Hepatic stellate cell (primary cell): ENCODE data around the gene LAMC3.
A peak's percentile ranks its signal among the peaks of the same experiment; 100 is the strongest.
"Not testable (repeated sequence)": the region's sequence is repeated elsewhere in the genome, so short reads cannot be mapped to it uniquely, and the experiment has no call there.

Experiments used
- DNase-seq: peaks from one replicate; pipeline ENCODE4 v3.0.0; 2011; ENCODE audit warnings: low spot score

LAMC3 gene

DNA sequence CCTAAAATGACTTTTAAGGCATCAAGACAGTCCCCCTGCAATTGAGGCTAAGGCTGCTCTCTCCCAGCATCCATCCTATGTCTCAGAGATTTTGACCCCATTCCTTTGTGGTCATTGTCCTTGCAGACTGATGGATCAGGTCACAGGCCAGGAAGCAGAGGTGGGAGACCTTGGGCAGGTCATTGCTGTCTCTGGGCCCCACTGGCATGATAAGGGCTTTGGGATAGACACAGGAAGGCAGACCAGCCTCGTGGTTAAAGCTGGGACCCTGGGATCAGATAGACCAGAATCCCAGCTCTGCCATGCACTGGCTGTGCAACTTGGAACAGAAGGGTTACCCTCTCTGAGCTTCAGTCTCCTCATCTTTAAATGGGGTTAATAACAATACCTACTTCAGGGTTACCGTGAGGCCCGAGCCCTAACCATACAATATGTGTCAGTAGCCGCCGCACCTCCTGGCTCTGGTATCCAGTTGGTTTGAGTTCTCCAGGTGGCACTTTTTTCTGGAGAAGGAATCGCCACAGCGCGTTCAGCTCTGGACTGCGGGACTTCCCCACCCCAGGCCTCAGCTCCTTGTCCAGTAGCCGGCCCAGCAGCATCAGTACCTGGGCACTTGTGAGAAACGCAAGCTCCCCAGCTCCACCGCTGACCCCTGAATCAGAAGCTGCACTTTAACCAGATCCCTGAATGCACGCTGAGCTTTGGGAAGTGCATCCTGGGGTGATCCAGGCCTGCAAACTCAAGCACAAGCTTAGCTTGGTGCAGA, 21.4 kb downstream of the LAMC3 start:
- no peak for DNase-seq

GRCh38 chr9:131031005-131031641, 22.1 kb downstream of the LAMC3 start:
- DNase-seq: no peak

GRCh38 chr9:131031642-131032005, 22.6 kb downstream of the LAMC3 start:
- no peak for DNase-seq

DNA sequence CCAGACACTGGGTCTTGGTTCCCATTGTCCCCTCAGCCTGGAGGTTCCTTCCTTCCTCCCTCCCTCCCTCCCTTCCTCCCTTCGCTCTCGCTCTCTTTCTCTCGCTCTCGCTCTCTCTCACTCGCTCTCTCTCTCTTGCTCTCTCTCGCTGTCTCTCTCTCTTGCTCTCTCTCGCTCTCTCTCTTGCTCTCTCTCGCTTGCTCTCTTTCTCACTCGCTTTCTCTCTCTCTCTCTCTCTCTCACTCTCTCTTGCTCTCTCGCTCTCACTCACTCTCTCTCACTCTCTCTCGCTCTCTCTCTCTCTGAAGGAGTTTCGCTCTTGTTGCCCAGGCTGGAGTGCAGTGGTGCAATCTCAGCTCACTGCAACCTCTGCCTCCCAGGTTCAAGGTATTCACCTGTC, 23.4 kb downstream of the LAMC3 start:
- DNase-seq: no peak

GRCh38 chr9:131033269-131034224, 24.6 kb downstream of the LAMC3 start:
- DNase-seq: no peak

GRCh38 chr9:131034268-131034667, 25.3 kb downstream of the LAMC3 start:
- DNase-seq: no peak

DNA sequence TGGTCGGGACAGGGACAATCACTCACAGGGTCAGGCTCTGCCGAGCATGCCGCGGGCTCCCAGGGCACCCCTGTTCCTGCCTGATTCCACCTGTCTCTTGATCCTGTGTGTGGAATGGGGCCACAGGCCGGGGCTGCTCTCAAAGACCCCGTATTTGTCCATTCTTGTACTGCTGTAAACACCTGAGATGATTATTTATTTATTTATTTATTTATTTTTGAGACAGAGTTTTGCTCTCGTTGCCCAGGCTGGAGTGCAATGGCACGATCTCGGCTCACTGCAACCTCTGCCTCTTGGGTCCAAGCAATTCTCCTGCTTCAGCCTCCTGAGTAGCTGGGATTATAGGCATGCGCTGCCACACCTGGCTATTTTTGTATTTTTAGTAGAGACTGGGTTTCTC, 25.8 kb downstream of the LAMC3 start:
- not testable (repeated sequence) for DNase-seq

GRCh38 chr9:131035548-131035947, 26.6 kb downstream of the LAMC3 start:
- no peak for DNase-seq

DNA sequence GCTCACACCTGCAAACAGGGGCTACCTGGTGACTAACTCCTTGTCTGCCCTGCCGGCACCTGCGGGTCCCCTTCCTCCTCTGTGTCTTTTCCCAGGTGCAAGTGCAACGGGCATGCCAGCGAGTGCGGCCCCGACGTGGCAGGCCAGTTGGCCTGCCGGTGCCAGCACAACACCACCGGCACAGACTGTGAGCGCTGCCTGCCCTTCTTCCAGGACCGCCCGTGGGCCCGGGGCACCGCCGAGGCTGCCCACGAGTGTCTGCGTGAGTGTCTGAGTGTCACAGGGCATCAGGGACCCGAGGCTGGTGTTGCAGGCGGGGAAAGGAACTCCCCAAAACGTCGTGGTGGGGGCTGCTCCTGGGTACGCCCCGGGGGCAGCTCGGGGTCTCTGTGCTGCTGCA, 27.1 kb downstream of the LAMC3 start:
- no peak for DNase-seq

GRCh38 chr9:131036529-131037334, 27.8 kb downstream of the LAMC3 start:
- DNase-seq: no peak

DNA sequence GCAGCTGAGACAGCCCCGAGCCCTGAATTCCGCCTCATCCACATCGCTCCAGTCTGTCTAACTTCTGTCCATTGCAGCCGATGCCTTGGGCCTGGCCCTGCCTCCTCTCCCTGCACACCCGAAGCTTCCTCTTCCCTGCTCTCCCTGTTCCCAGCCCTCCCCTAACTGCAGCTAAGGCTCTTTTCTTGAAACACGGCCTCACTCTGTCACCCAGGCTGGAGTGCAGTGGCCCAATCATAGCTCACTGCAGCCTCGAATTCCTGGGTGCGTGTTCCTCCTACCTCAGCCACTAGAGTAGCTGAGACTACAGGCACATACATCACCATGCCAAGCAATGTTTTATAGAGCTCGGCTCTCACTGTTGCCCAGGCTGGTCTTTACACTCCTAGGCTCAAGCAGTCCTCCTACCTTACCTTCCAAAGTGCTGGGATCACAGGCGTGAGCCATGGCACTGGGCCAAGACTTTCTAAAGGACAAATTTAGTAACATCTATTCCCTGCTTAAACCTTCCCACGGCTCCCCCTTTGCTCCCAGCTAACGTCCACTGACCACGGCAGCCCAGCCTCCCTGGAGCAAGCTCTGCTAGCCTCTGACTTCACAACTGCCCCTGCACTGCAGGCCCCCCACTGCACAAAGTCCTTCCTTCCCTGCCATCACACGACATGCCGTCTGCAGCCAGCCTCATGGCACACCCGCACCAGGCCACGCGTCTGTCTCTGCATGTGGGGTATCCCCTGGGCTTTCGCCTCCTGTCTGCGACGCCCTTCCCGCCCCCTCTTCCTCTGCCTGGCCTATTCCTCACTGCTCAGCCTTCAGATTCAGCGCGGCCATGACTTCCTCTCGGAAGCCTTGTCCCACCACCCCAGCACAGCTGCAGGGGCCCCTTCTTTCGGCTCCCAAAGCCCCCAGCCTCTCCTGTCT, 28.6 kb downstream of the LAMC3 start:
- DNase-seq: peak; percentile 37

DNA sequence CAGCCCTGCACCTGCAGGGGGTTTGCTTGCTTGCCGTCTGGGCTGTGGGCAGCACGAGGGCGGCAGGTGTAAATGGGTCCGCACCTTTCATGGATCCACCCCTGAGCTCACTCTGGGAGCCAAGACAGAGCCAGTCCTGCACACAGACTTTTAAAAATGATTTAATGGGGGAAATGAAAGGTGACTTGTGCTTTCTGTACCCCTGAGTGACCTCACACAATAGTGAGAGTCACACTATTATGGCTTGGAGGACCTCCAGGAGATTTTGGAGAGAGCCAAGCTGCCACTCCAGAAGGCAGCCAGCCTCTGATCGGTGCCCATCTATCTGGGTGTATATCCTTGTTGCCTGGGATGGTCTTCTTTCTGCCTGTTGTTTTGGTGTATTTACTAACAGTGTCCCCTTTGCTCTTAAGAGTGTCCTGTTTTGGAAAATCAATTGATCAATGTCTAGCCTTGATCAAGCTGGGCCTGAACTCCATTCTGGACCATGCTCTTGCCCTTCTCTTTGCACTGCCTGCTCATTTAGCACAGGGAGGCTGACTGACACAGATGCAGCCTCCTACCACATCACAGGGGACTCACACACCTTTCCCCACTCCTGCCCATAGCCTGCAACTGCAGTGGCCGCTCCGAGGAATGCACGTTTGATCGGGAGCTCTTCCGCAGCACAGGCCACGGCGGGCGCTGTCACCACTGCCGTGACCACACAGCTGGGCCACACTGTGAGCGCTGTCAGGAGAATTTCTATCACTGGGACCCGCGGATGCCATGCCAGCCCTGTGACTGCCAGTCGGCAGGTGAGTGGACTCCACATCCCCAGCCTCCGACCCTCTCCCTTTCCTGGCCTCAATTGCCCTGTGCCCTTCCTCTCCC, 29.5 kb downstream of the LAMC3 start:
- DNase-seq: no peak

DNA sequence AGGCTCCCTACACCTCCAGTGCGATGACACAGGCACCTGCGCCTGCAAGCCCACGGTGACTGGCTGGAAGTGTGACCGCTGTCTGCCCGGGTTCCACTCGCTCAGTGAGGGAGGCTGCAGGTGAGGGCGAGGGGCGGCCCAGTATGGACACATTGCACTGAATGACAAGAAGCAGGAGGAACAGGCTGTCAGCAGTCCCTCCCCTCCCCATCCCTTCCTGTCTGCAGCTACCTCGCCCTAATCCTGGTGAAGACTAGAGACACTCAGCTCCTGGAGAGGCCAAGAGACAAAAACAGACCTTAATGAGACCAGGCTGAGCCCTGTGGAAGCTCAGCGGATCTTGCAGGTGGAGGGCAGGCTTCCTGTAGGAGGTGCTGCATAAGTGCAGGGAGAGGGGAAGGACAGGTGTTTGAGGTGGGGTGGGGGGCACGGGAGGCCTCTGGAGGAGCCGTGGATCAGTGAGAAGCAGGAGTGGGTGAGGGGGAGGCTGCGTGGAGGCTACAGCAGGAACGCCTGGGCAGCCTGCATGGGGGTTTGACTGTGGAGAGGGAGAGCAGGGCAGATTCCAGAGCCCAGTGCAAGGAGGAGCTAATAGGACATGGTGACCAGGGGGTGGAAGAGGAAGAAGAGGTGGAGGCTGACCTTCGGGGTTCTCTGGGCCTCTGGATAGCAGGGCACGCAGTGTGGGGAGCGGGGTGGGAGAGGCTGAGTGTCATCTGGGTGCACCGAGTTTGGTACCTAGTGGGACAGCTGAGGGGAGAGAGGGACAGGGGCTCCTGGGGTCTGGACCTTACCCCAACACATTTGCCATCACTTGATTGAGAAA, 30.4 kb downstream of the LAMC3 start:
- DNase-seq: no peak

- DNase-seq: no peak
These were observed 33.7 kb downstream of the LAMC3 start for GRCh38 chr9:131042666-131043065.

- DNase-seq: no peak
These were observed 34.1 kb downstream of the LAMC3 start for GRCh38 chr9:131043087-131043486.

DNA sequence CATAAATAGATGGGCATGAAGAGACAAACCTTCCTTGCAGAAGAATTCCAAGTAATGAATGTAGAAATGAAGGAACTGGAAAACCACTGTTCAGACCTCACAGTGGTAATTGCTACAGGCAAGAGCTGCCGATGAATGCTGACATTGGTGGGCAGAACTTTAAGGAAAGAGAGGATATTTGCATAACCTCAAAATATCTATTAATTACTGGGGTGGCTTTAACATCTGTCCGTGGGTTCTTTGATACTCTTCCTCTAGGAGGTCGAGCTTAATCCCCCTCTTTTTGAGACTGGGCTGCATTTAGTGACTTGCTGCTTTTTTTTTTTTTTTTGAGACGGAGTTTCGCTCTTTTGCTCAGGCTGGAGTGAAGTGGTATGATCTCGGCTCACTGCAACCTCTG, 34.7 kb downstream of the LAMC3 start:
- no peak for DNase-seq

DNA sequence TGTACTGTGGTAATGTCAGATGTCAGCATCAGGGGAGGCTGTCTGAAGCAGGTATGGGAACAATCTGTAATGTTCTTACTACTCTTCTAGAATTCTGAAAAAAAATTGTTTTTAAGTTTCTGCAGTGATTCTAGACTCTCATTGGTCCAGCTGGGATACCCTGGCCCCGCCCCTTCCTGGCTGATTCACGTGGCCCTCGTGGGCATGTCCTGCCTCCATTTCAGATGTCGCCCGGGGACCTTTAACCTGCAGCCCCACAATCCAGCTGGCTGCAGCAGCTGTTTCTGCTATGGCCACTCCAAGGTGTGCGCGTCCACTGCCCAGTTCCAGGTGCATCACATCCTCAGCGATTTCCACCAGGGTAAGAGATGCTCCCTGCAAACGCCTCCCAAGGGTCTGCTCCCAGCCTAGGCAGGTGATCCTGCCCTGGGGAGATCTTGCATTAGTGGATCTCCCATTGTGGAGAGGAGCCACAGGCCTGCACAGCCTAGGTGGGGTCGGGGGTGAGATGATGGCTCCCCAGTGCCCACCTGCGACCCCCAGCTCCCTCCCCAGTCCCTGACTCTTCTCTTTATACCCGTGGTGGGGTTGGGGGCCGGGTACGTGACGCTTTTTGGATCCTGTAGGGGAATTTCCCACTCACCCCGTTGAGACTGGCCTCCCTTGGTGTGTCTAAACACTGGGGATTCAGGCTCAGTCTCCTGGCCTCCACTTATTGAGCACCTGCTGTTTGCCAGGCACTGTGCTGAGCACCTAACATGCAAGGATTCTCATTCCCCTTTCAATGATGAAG, 36.5 kb downstream of the LAMC3 start:
- no peak for DNase-seq

GRCh38 chr9:131046093-131046380, 37.1 kb downstream of the LAMC3 start:
- no peak for DNase-seq
